HG02943 (cell line): Measurements from ENCODE around the gene NOTCH1.
"Not testable (repeated sequence)": the region's sequence is repeated elsewhere in the genome, so short reads cannot be mapped to it uniquely, and the experiment has no call there.

Experiments used
- ATAC-seq: cut with Tn5 transposase; IDR thresholded peaks from one replicate; pipeline ENCODE4 v1.9.1; 2021; ENCODE audit warnings: mild to moderate bottlenecking, low read depth, moderate library complexity; ENCODE audit not compliant: unreplicated experiment

Gene NOTCH1

GRCh38 chr9:136565715-136566552 is 20.1 kb upstream of the NOTCH1 start:
- no peak for ATAC-seq

DNA sequence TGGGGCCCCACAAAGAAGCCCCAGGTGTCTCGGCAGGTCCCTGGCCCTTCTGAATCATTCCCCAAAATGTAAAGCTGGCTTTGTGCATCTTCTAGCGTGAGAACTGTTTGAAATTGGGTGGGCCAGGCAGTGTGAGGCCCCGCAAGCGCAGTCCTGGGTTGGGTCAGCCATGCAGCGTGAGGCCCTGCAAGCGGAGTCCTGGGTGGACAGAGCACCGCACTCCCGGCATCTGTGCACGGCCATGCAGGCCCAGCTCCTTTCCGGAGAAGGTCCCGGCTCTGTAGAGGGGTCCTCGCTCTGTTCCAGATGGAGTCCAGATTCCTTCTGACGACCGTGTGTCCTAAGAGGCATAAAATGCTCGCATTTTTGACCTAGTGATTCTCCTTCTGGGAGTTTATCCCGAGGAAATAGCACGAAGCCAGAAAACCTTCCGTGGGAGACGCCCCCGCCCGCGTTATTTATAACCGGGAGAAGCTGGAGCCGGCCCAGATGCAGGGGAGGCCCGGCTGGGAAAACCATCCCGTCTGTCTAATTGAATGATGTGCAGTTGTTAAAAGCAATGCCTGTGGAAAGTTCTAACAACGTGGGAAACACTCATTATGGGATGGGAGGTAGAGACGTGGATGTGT is 19.4 kb upstream of the NOTCH1 start:
- no peak for ATAC-seq

- ATAC-seq: no peak
Observed at GRCh38 chr9:136564379-136564988, 18.6 kb upstream of the NOTCH1 start.

DNA sequence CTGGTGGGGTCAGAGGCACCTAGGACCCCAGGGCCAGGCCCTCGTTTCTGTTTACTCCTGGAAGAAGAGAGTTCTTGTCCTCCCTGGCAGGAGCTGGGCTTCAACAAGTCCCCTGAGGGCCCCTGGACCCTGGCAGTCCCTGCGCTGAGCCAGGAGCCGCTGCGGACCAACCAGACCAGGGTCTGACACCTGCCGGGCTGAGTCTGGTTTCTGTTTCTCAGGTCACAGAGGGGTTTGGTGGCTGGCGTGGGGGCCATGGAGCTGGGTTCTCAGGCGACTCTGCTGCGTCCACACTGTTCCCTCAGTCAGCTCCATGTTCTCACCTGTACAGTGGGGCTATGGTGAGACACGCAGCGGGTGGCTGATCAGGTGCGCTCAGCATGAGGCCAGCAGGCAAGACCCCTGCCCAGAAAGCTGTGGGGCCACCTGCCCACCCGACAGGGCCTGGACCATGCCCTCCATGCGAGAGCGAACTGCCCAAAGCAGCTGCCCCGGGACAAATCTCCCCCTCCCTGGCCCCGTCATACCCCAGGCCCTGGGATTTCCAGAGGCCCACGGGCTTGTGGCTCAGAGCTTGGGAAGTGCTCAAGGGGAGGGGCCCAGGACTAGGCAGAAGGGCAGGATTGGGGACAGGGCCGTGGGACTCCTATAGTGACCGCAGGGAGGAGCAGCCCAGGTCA is 17.9 kb upstream of the NOTCH1 start:
- ATAC-seq: no peak

DNA sequence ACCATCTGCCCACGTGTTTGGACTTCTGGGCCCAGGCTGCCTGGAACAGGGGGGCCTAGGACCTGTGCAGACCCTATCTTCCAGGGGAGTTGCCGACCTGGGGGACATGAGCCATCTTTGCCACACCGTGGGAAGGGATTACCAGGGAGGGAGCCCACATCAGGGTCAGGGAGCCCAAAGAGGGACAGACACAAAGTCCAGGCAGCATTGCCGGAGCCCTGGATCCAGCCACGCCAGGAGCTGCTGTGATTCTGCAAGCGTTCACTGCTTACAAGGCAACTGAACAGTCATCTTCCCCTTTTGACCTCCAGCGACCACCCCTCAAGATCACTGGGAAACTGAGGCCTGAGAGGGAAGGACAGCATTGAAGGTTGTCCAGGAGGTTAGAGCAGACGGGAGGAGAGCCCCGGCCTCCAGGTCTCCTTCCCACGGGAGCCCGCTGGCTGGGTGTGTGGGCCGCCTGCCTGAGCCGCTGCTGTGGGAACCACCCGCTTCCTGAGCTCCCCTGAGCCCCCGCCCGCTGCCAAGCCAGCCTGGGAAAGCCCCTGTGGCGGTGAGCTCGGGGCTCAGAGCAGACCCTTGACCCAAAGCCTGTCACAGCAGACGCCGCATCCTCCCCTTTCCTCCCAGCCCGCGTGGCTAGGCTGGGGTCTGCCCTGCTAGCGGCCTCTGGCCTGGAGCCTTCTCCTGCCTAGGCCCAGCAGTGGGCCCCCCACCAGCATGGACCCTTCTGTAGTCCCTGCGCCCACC is 17.1 kb upstream of the NOTCH1 start:
- ATAC-seq: no peak

DNA sequence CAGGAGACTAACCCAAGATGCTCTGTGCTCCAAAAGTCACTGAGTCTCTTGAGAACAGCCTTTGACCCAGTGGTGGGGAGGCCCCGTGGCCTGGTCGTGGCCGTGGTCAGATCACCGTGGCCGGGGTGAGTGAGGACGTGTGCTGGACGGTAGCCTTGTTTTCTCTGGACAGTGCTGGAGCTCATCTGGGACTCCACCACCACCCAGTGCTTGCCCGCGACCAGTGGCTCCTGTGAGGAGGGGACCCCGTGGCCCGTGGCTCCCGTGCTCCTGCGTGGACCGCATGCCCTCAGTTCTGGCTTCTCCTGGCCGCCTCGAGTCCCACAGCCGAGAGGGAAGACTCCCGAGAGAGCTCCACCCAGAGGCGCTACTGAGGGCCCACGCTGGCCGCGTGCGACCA is 15.9 kb upstream of the NOTCH1 start:
- no peak for ATAC-seq

- ATAC-seq: no peak
Observed at GRCh38 chr9:136560586-136560985, 14.7 kb upstream of the NOTCH1 start.

- ATAC-seq: not testable (repeated sequence)
Observed at GRCh38 chr9:136559371-136559770, 13.5 kb upstream of the NOTCH1 start.

DNA sequence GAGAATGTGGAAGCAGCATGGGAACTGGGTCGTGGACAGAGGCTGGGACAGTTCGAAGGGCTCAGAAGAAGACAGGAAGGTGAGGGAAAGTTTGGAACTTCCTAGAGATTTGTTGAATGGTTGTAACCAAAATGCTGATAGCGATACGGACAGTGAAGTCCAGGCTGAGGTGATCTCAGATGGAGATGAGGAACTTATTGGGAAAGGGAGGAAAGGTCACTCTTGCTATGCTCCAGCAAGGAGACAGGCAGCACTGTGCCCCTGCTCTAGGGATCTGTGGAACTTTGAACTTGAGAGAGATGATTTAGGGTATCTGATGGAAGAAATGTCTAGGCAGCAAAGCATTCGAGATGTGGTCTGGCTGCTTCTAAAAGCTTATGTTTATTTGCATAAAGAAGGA is 13.0 kb upstream of the NOTCH1 start:
- ATAC-seq: not testable (repeated sequence)

DNA sequence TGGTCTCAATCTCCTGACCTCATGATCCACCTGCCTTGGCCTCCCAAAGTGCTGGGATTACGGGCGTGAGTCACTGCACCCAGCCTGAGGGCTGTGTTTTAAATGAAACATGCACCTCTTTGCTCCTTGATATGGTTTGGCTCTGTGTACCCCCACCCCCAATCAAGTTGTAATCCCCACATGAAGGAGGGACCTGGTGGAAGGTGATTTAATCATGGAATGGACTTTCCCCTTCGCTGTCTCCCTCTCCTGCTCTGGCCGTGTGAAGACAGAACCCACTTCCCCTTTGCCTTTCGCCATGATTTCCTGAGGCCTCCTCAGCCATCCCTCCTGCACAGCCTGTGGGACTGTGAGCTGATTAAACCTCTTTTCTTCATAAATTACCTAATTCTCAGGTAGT is 12.5 kb upstream of the NOTCH1 start:
- ATAC-seq: no peak

GRCh38 chr9:136557036-136557435 is 11.2 kb upstream of the NOTCH1 start:
- no peak for ATAC-seq

DNA sequence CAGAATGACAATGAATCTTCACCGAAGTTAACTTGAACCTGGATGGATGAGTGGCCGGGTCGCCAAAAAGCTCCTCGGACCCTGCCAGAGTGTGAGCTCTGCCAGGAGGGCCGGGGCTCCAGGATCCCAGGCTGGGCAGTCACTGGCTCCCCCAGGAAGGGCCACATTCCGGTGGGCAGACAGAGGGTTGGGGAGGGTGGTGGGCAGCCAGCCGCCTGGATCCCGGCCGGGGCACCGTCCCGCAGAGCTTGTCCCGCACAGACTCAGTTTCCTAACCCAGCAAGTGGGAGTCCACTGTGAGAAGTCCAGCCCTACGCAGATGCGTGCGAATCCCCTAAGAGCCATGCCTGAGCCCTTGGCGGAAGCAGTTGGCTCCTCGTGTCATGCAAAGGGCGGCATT is 10.3 kb upstream of the NOTCH1 start:
- no peak for ATAC-seq

GRCh38 chr9:136554870-136555269 is 9.0 kb upstream of the NOTCH1 start:
- ATAC-seq: no peak

DNA sequence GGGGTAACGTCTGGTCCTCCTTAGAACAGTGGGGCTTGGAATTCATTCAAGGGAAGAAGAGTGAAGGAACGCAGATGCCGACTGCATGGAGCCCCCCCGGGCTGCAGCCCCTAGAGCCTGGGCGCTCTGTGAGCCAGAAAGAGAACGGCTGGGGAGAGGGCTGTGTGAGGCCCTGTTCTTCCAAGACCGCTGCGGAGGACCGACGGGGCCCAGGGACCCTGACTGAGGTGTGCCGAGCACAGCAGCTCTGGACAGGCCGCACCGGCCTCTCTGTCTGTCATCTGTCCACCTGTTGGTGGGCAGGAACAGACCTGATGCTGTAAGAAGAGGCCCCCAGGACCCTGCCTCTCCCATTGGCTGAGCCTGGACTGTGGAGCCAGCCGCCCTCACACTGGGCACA is 7.7 kb upstream of the NOTCH1 start:
- no peak for ATAC-seq

- ATAC-seq: no peak
Observed at GRCh38 chr9:136552117-136552703, 6.4 kb upstream of the NOTCH1 start.

- no peak for ATAC-seq
Observed at GRCh38 chr9:136551401-136552116, 5.7 kb upstream of the NOTCH1 start.

- ATAC-seq: no peak
Observed at GRCh38 chr9:136550439-136551289, 4.8 kb upstream of the NOTCH1 start.
